ENCODE results near the gene SLC35F1. TPM values are rescaled to one million over a fixed set of nuclear protein-coding genes. Genes with fewer than 3 reads are reported as not detected.

SLC35F1 gene
- total and polyA plus RNA-seq, 2 donors (not counting 3 experiments of a cell fraction or from before 2014, with no cell fraction given) = not detected

DNA sequence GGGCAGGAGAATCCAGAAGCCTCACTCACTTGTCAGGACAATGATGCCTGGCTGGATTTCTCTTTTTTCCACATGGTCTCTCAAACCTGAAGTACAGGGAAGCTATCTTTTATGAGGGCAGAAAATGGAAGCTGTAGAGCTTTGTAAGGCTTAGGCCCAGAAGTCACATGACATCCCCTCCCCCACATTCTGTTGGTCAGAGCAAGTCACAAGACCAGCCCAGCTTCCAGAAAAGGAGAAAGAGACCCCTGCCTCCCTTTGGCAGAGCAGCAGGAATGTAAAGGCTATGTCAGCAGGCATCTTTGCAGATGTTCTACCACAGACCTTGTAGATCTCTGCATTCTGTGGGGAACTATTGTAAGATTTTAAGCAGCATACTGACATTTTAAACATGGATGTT, 245.5 kb downstream of the SLC35F1 start:
- intact Hi-C loops (cut with micrococcal nuclease) (no loop called here), dilution Hi-C loops (cut with MboI; ENCODE audit: extremely low pct_ligation_motif_present, low sequenced_read_pairs) (no loop called here)
- Histone ChIP-seq H3K79me2 (ENCODE audit: control insufficient read depth, insufficient read depth, low read length) (no peaks in the 10 kb centered on the region), H2AFZ (ENCODE audit: low read depth, low read length) (no peak overlapping the region), H3K27ac (ENCODE audit: insufficient read depth, low read depth, low read length) (no peak overlapping the region), H3K4me1 (ENCODE audit: control insufficient read depth, extremely low read depth, insufficient read depth, low read length) (no peaks in the 10 kb centered on the region), H3K9me3 (replicated peaks; ENCODE audit: control insufficient read depth, insufficient read depth, low read length) (no peaks in the 10 kb centered on the region), H4K20me1 (replicated peaks; ENCODE audit: control insufficient read depth, extremely low read depth, insufficient read depth, low read length) (no peaks in the 10 kb centered on the region), H3K4me3 (replicated peaks in 1 of 3; ENCODE audit: insufficient read depth in 1 of 3, low read depth in 1 of 3, low read length in 3 of 3) (no peak overlapping the region), H3K9me1 (replicated peaks; ENCODE audit: control insufficient read depth, extremely low read depth, insufficient read depth, low read length) (no peaks in the 10 kb centered on the region), H3K9ac (replicated peaks; ENCODE audit: extremely low read depth, insufficient read depth, low read length) (no peak overlapping the region), H3K36me3 (ENCODE audit: control insufficient read depth in 2 of 2, extremely low read depth in 1 of 2, insufficient read depth in 2 of 2, low read length in 2 of 2) (no peaks in the 10 kb centered on the region), H3K4me2 (ENCODE audit: insufficient read depth, low read length) (no peak overlapping the region), H3K27me3 (ENCODE audit: control insufficient read depth in 2 of 2, insufficient read depth in 2 of 2, low read length in 2 of 2) (no peaks in the 10 kb centered on the region)
- FAIRE-seq (no peak), DNase-seq (ENCODE audit: low read depth, low spot score) (no peak)
- TF ChIP-seq MYC (IDR thresholded peaks at IDR 0.05; ENCODE audit: low read depth, low read length) (no peak), GATA2 (IDR thresholded peaks at IDR 0.05; ENCODE audit: insufficient read depth, insufficient read length, low read depth, low read length) (no peak), POLR2A (IDR thresholded peaks at IDR 0.05; ENCODE audit: low read depth, low read length) (no peak), FOS (IDR thresholded peaks at IDR 0.05; ENCODE audit: borderline replicate concordance, insufficient read depth, low read length) (no peak), POLR2AphosphoS5 (IDR thresholded peaks at IDR 0.05; ENCODE audit: insufficient read depth, low read depth, low read length) (no peak), JUN (IDR thresholded peaks at IDR 0.05; ENCODE audit: borderline replicate concordance, insufficient read depth, insufficient read length, low read depth) (no peak), EZH2 (IDR thresholded peaks at IDR 0.05; ENCODE audit: borderline replicate concordance, low read depth, low read length, severe bottlenecking) (no peak)
- TF ChIP-seq, protein P1, sequence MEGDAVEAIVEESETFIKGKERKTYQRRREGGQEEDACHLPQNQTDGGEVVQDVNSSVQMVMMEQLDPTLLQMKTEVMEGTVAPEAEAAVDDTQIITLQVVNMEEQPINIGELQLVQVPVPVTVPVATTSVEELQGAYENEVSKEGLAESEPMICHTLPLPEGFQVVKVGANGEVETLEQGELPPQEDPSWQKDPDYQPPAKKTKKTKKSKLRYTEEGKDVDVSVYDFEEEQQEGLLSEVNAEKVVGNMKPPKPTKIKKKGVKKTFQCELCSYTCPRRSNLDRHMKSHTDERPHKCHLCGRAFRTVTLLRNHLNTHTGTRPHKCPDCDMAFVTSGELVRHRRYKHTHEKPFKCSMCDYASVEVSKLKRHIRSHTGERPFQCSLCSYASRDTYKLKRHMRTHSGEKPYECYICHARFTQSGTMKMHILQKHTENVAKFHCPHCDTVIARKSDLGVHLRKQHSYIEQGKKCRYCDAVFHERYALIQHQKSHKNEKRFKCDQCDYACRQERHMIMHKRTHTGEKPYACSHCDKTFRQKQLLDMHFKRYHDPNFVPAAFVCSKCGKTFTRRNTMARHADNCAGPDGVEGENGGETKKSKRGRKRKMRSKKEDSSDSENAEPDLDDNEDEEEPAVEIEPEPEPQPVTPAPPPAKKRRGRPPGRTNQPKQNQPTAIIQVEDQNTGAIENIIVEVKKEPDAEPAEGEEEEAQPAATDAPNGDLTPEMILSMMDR (IDR thresholded peaks at IDR 0.05; ENCODE audit: extremely low read depth in 1 of 2, insufficient read depth in 1 of 2, low read depth in 1 of 2, low read length in 2 of 2) = no peak
- TF ChIP-seq, protein P2, sequence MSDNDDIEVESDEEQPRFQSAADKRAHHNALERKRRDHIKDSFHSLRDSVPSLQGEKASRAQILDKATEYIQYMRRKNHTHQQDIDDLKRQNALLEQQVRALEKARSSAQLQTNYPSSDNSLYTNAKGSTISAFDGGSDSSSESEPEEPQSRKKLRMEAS (IDR thresholded peaks at IDR 0.05; ENCODE audit: insufficient read depth, insufficient read length) = no peak
- ChIA-PET POLR2A (no interaction called here), CTCF (no interaction called here)
- BruUV-seq (replicated peaks) = no TSS peak

Data from endothelial cell of umbilical vein (primary cell).